Measurements from ENCODE around the gene MAZ. TPM values are rescaled to one million over a fixed set of nuclear protein-coding genes. Genes with fewer than 3 reads are reported as not detected.
A peak's percentile ranks its signal among the peaks of the same experiment; 100 is the strongest.

MAZ gene
- total and polyA plus RNA-seq, 2 donors (not counting 3 experiments of a cell fraction or from before 2014, with no cell fraction given) = 165 to 311 TPM

- BruUV-seq (replicated peaks) = no TSS peak
- dilution Hi-C loops (cut with MboI; ENCODE audit: extremely low pct_ligation_motif_present, low sequenced_read_pairs) = loop anchor here (10.0 kb wide), 1 partner anchor 186 kb away; the partner anchor contains the start of genes HIRIP3 and INO80E
- DNase-seq (ENCODE audit: low read depth, low spot score) (no peak), FAIRE-seq (no peak)
- H3K9me1 ChIP-seq (replicated peaks; ENCODE audit: control insufficient read depth, extremely low read depth, insufficient read depth, low read length) = no peaks in the 10 kb centered on the region
- CTCF ChIA-PET = interaction anchor here (0.5 to 3.7 kb wide), 33 partner anchors 8 to 345 kb away, joined by 3 to 163 read pairs (median 6); partner anchors contain the start of genes ALDOA, ASPHD1, CDIPT and KCTD13
- H3K27me3 ChIP-seq (ENCODE audit: control insufficient read depth in 2 of 2, insufficient read depth in 2 of 2, low read length in 2 of 2) = no peaks in the 10 kb centered on the region
- POLR2A ChIA-PET = interaction anchor here (1.0 to 1.5 kb wide), 3 partner anchors 18 to 44 kb away, joined by 3 to 4 read pairs (median 3); partner anchors contain the start of gene KIF22
- TF ChIP-seq, protein P1, sequence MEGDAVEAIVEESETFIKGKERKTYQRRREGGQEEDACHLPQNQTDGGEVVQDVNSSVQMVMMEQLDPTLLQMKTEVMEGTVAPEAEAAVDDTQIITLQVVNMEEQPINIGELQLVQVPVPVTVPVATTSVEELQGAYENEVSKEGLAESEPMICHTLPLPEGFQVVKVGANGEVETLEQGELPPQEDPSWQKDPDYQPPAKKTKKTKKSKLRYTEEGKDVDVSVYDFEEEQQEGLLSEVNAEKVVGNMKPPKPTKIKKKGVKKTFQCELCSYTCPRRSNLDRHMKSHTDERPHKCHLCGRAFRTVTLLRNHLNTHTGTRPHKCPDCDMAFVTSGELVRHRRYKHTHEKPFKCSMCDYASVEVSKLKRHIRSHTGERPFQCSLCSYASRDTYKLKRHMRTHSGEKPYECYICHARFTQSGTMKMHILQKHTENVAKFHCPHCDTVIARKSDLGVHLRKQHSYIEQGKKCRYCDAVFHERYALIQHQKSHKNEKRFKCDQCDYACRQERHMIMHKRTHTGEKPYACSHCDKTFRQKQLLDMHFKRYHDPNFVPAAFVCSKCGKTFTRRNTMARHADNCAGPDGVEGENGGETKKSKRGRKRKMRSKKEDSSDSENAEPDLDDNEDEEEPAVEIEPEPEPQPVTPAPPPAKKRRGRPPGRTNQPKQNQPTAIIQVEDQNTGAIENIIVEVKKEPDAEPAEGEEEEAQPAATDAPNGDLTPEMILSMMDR (IDR thresholded peaks at IDR 0.05; ENCODE audit: extremely low read depth in 1 of 2, insufficient read depth in 1 of 2, low read depth in 1 of 2, low read length in 2 of 2) = no peak
- no peak overlapping the region for H2AFZ ChIP-seq (ENCODE audit: low read depth, low read length)
- peak overlapping the region; percentile 39 for H3K9ac ChIP-seq (replicated peaks; ENCODE audit: extremely low read depth, insufficient read depth, low read length)
- peak overlapping the region; percentile 71 for H3K4me2 ChIP-seq (ENCODE audit: insufficient read depth, low read length)
- intact Hi-C loops (cut with micrococcal nuclease) = loop anchor here (1.0 to 5.0 kb wide), 4 partner anchors 40 to 213 kb away; partner anchors contain the start of gene TAOK2
- H3K36me3 ChIP-seq (ENCODE audit: control insufficient read depth in 2 of 2, extremely low read depth in 1 of 2, insufficient read depth in 2 of 2, low read length in 2 of 2) = peaks cover 2 to 14% of the 10 kb centered on the region in 2 experiments
- no peaks in the 10 kb centered on the region for H3K9me3 ChIP-seq (replicated peaks; ENCODE audit: control insufficient read depth, insufficient read depth, low read length)
- peaks cover 29% of the 10 kb centered on the region for H3K79me2 ChIP-seq (ENCODE audit: control insufficient read depth, insufficient read depth, low read length)
- peak overlapping the region; percentile 13 to 72 (median 62) for H3K4me3 ChIP-seq (replicated peaks in 1 of 3; ENCODE audit: insufficient read depth in 1 of 3, low read depth in 1 of 3, low read length in 3 of 3)
- H4K20me1 ChIP-seq (replicated peaks; ENCODE audit: control insufficient read depth, extremely low read depth, insufficient read depth, low read length) = no peaks in the 10 kb centered on the region
- peak overlapping the region; percentile 23 for H3K27ac ChIP-seq (ENCODE audit: insufficient read depth, low read depth, low read length)
- peaks cover 46% of the 10 kb centered on the region for H3K4me1 ChIP-seq (ENCODE audit: control insufficient read depth, extremely low read depth, insufficient read depth, low read length)
Measured at GRCh38 chr16:29808219-29808900, 2.0 kb downstream of the MAZ start.

DNA sequence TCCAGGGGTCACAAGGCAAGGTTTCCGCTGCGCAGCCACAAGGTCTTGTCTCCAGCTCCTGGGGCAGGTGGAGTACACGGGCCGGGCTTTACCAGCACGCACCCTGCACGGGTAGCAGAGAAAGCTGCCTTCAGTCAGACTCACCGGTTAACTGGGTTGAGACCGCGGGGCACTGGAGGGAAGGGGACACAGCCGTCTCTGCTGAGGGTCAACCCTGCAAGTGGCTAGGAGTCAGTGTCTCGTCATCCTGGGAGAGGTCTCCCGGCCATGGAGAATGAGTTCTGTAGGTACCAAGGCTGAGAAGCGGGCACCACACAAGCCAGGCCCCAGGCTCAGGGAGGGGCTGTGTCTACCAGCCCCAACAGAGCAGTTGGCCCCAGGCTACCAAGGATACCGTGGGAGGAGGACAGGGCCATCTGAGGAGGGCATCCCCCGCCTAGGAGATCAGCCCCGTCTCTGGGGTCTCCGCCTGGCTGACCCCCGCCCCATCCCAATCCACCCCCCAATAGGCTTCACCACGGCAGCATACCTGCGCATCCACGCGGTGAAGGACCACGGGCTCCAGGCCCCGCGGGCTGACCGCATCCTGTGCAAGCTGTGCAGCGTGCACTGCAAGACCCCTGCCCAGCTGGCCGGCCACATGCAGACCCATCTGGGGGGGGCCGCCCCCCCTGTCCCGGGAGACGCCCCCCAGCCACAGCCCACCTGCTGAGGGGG is 2.9 kb downstream of the MAZ start:
- Histone ChIP-seq H3K9me1 (replicated peaks; ENCODE audit: control insufficient read depth, extremely low read depth, insufficient read depth, low read length) (no peaks in the 10 kb centered on the region), H3K36me3 (ENCODE audit: control insufficient read depth in 2 of 2, extremely low read depth in 1 of 2, insufficient read depth in 2 of 2, low read length in 2 of 2) (peaks cover 0 to 14% of the 10 kb centered on the region in 2 experiments), H2AFZ (ENCODE audit: low read depth, low read length) (no peak overlapping the region), H3K4me2 (ENCODE audit: insufficient read depth, low read length) (peak overlapping the region; percentile 71), H3K27me3 (ENCODE audit: control insufficient read depth in 2 of 2, insufficient read depth in 2 of 2, low read length in 2 of 2) (no peaks in the 10 kb centered on the region), H4K20me1 (replicated peaks; ENCODE audit: control insufficient read depth, extremely low read depth, insufficient read depth, low read length) (no peaks in the 10 kb centered on the region), H3K79me2 (ENCODE audit: control insufficient read depth, insufficient read depth, low read length) (peaks cover 29% of the 10 kb centered on the region), H3K27ac (ENCODE audit: insufficient read depth, low read depth, low read length) (no peak overlapping the region), H3K9ac (replicated peaks; ENCODE audit: extremely low read depth, insufficient read depth, low read length) (no peak overlapping the region), H3K4me3 (replicated peaks in 1 of 3; ENCODE audit: insufficient read depth in 1 of 3, low read depth in 1 of 3, low read length in 3 of 3) (no peak overlapping the region), H3K4me1 (ENCODE audit: control insufficient read depth, extremely low read depth, insufficient read depth, low read length) (peaks cover 46% of the 10 kb centered on the region), H3K9me3 (replicated peaks; ENCODE audit: control insufficient read depth, insufficient read depth, low read length) (no peaks in the 10 kb centered on the region)
- POLR2A ChIA-PET = no interaction called here
- DNase-seq (ENCODE audit: low read depth, low spot score) = no peak
- CTCF ChIA-PET = interaction anchor here (0.7 to 4.0 kb wide), 8 partner anchors 7 to 223 kb away, joined by 3 to 163 read pairs (median 14); partner anchors contain the start of genes PAGR1 and TAOK2
- intact Hi-C loops (cut with micrococcal nuclease) (loop anchor here (5.0 kb wide), 2 partner anchors 107 to 163 kb away; partner anchors contain the start of gene TAOK2), dilution Hi-C loops (cut with MboI; ENCODE audit: extremely low pct_ligation_motif_present, low sequenced_read_pairs) (loop anchor here (10.0 kb wide), 1 partner anchor 186 kb away; the partner anchor contains the start of genes HIRIP3 and INO80E)
- BruUV-seq (replicated peaks) = no TSS peak
- no peak for TF ChIP-seq MAX (IDR thresholded peaks at IDR 0.05; ENCODE audit: insufficient read depth, insufficient read length)
- TF ChIP-seq, protein P1 (IDR thresholded peaks at IDR 0.05; ENCODE audit: extremely low read depth in 1 of 2, insufficient read depth in 1 of 2, low read depth in 1 of 2, low read length in 2 of 2) = no peak
- TF ChIP-seq EZH2 (IDR thresholded peaks at IDR 0.05; ENCODE audit: borderline replicate concordance, low read depth, low read length, severe bottlenecking) = no peak
- no peak for TF ChIP-seq GATA2 (IDR thresholded peaks at IDR 0.05; ENCODE audit: insufficient read depth, insufficient read length, low read depth, low read length)
- TF ChIP-seq POLR2A (IDR thresholded peaks at IDR 0.05; ENCODE audit: low read depth, low read length) = peak; percentile 19
- no peak for FAIRE-seq

Measured in endothelial cell of umbilical vein (primary cell).